Transverse colon (tissue), 4 donors: Measurements from ENCODE around the gene LIX1. TPM values are rescaled to one million over a fixed set of nuclear protein-coding genes. Genes with fewer than 3 reads are reported as not detected.

ENCODE experiments used
- DNase-seq: peaks from one replicate; pipeline ENCODE4 v3.0.0-alpha.2; 2019
- H3K27ac ChIP-seq, 4 donors: fragments of 200-600 bp; sonication (generic); 2 replicates each; pipeline ENCODE4 v1.5.1; 2016 to 2018; ENCODE audit warnings: inconsistent platforms in 4 of 4
- H3K27me3 ChIP-seq: fragments of 200-600 bp; sonication (generic); 2 replicates; pipeline ENCODE4 v1.5.1; 2017; ENCODE audit warnings: inconsistent platforms
- H3K36me3 ChIP-seq, 4 donors: fragments of 200-600 bp; sonication (generic); 2 replicates each; pipeline ENCODE4 v1.5.1; 2017 to 2019; ENCODE audit warnings: inconsistent platforms in 4 of 4
- H3K4me1 ChIP-seq, 4 donors: fragments of 200-600 bp; sonication (generic); 2 replicates each; pipeline ENCODE4 v1.5.1; 2017 to 2020; ENCODE audit warnings: inconsistent platforms in 4 of 4
- H3K4me3 ChIP-seq, 4 donors: fragments of 200-600 bp; sonication (generic); 1 replicate in 1 of 4; 2 replicates in 3 of 4; pipeline versions ENCODE4 v1.5.1 to v1.6.1; 2017 to 2019; ENCODE audit warnings: inconsistent platforms in 4 of 4
- H3K9me3 ChIP-seq, 2 donors: fragments of 200-600 bp; sonication (generic); 2 replicates each; pipeline ENCODE4 v1.5.1; 2017 to 2019; ENCODE audit warnings: inconsistent platforms in 2 of 2
- EP300 ChIP-seq: sonication (generic); formaldehyde crosslinking; IDR thresholded peaks from one replicate; pipeline ENCODE4 v1.6.1; 2017; ENCODE audit warnings: antibody characterized with exemption, low read depth
- POLR2A ChIP-seq: fragments of 450-650 bp; IDR thresholded peaks from one replicate; pipeline ENCODE4 v1.6.1; 2016; ENCODE audit warnings: antibody characterized with exemption, mild to moderate bottlenecking, moderate library complexity
- POLR2AphosphoS5 ChIP-seq, 3 donors: sonication (generic); formaldehyde crosslinking; IDR thresholded peaks; one replicate each; pipeline ENCODE4 v1.6.1; 2016; ENCODE audit warnings: antibody characterized with exemption in 3 of 3
- WGBS, 2 donors: methylation state at CpG; one replicate each; pipeline ENCODE4 v1.1.5; 2018; ENCODE audit warnings: low coverage in 1 of 2; 5-methylcytosine and 5-hydroxymethylcytosine counted together
- in situ Hi-C, 4 donors: fragments of 200-750 bp; cut with MboI; loops; one replicate each; pipeline versions ENCODE4 v1.15.0 to v1.15.1; 2017; ENCODE audit warnings: low sequenced_read_pairs in 3 of 4, low pct_ligation_motif_present in 1 of 4, low pct_unique_long_range_greater_than_20kb in 1 of 4
- intact Hi-C: fragments of 100-400 bp; cut with DNase I; formaldehyde crosslinking; loops from one replicate; pipeline ENCODE4 v1.15.1; 2023; ENCODE audit warnings: low total_unique reads
- total RNA-seq, 4 donors: library from RNA; depleted of rRNA; stranded (reverse); fragments of >200 nt; gene quantifications; one replicate each; pipeline ENCODE4 v1.1.0, GENCODE V29; 2016
- TF ChIP-seq, protein P1 (sequence below), 5 experiments: fragments of 200-600 bp in 3 of 5; fragments of 450-650 bp in 2 of 5; sonication (generic) in 3 of 5; IDR thresholded peaks; 1 replicate in 2 of 5; 2 replicates in 3 of 5; pipeline ENCODE4 v1.5.1; 2016 to 2017; ENCODE audit warnings: antibody characterized with exemption in 5 of 5, inconsistent platforms in 3 of 5, mild to moderate bottlenecking in 2 of 5, moderate library complexity in 1 of 5

The LIX1 gene
- total RNA-seq, 4 donors from 2014 or later = 0.16 to 0.41 TPM; not detected in 2

DNA sequence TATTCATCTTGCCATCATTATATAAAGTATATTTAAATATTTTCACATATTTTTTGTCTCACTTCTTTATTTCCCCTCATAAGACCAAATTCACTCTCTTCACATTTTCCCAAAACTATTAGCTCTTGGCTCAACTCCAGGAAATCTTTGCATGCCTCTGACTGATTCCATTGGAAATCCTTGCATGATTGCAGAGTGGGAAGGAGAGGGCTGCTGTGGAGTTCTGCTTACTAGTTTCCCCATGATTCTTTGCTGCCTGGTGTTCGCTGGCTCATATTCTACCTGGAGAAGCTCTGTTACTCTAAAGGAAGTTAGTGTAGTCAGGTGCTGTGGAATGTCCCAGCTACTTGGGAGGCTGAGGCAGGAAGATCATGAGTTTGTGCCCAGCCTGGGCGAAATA is 41.9 kb downstream of the LIX1 start:
- TF ChIP-seq POLR2AphosphoS5 (IDR thresholded peaks at IDR 0.05) = no peak
- no peak for TF ChIP-seq POLR2A
- no peak for TF ChIP-seq EP300
- TF ChIP-seq, protein P1, sequence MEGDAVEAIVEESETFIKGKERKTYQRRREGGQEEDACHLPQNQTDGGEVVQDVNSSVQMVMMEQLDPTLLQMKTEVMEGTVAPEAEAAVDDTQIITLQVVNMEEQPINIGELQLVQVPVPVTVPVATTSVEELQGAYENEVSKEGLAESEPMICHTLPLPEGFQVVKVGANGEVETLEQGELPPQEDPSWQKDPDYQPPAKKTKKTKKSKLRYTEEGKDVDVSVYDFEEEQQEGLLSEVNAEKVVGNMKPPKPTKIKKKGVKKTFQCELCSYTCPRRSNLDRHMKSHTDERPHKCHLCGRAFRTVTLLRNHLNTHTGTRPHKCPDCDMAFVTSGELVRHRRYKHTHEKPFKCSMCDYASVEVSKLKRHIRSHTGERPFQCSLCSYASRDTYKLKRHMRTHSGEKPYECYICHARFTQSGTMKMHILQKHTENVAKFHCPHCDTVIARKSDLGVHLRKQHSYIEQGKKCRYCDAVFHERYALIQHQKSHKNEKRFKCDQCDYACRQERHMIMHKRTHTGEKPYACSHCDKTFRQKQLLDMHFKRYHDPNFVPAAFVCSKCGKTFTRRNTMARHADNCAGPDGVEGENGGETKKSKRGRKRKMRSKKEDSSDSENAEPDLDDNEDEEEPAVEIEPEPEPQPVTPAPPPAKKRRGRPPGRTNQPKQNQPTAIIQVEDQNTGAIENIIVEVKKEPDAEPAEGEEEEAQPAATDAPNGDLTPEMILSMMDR (IDR thresholded peaks at IDR 0.05) = no peak
- intact Hi-C loops (no loop called here), in situ Hi-C loops (no loop called here)
- Histone ChIP-seq H3K36me3 (no peaks in the 10 kb centered on the region), H3K9me3 (no peaks in the 10 kb centered on the region), H3K4me1 (peaks cover 0 to 6% (median 0%) of the 10 kb centered on the region in 4 donors), H3K27ac (no peak overlapping the region), H3K27me3 (no peaks in the 10 kb centered on the region), H3K4me3 (no peak overlapping the region)
- no peak for DNase-seq
- WGBS, 2 donors = 46 to 71% methylated on average over 1 to 2 of the region's 2 CpGs

- Histone ChIP-seq H3K27ac (no peak overlapping the region), H3K4me1 (peaks cover 0 to 6% (median 0%) of the 10 kb centered on the region in 4 donors), H3K27me3 (no peaks in the 10 kb centered on the region), H3K4me3 (no peak overlapping the region), H3K36me3 (no peaks in the 10 kb centered on the region), H3K9me3 (no peaks in the 10 kb centered on the region)
- TF ChIP-seq, protein P1 (IDR thresholded peaks at IDR 0.05) = no peak
- TF ChIP-seq EP300 (no peak), POLR2A (no peak), POLR2AphosphoS5 (IDR thresholded peaks at IDR 0.05) (no peak)
- in situ Hi-C loops = no loop called here
- WGBS, 2 donors = 68 to 83% methylated on average over 5 of the region's 5 CpGs
- intact Hi-C loops = no loop called here
- DNase-seq = no peak
These were observed 43.5 kb downstream of the LIX1 start for GRCh38 chr5:97098922-97099321.

- WGBS, 2 donors = 84 to 90% methylated on average over 9 of the region's 9 CpGs
- in situ Hi-C loops = no loop called here
- Histone ChIP-seq H3K9me3 (no peaks in the 10 kb centered on the region), H3K27me3 (no peaks in the 10 kb centered on the region), H3K36me3 (no peaks in the 10 kb centered on the region), H3K4me1 (peaks cover 0 to 6% (median 0%) of the 10 kb centered on the region in 4 donors), H3K27ac (no peak overlapping the region), H3K4me3 (no peak overlapping the region)
- no peak for DNase-seq
- intact Hi-C loops = no loop called here
- no peak for TF ChIP-seq POLR2AphosphoS5 (IDR thresholded peaks at IDR 0.05)
- TF ChIP-seq, protein P1 (IDR thresholded peaks at IDR 0.05) = no peak
These were observed 44.8 kb downstream of the LIX1 start for GRCh38 chr5:97097326-97098230.

- TF ChIP-seq POLR2A = no peak
- no peak for TF ChIP-seq EP300
- TF ChIP-seq, protein P1 (IDR thresholded peaks at IDR 0.05) = no peak
- no peak for TF ChIP-seq POLR2AphosphoS5 (IDR thresholded peaks at IDR 0.05)
- no peak for DNase-seq
- intact Hi-C loops = no loop called here
- Histone ChIP-seq H3K4me1 (peaks cover 0 to 6% (median 0%) of the 10 kb centered on the region in 4 donors), H3K9me3 (no peaks in the 10 kb centered on the region), H3K27me3 (no peaks in the 10 kb centered on the region), H3K27ac (no peak overlapping the region), H3K4me3 (no peak overlapping the region), H3K36me3 (no peaks in the 10 kb centered on the region)
- in situ Hi-C loops = no loop called here
These were observed 45.6 kb downstream of the LIX1 start for GRCh38 chr5:97096846-97097245.
